HG02973 (cell line): Measurements from ENCODE around the gene ANKMY1.

Experiments used
- ATAC-seq: cut with Tn5 transposase; IDR thresholded peaks from one replicate; pipeline ENCODE4 v1.9.1; 2021; ENCODE audit warnings: moderate library complexity; ENCODE audit not compliant: unreplicated experiment

Gene ANKMY1

GRCh38 chr2:240581811-240582210 is 24.0 kb upstream of the ANKMY1 start:
- no peak for ATAC-seq

- no peak for ATAC-seq
Observed at GRCh38 chr2:240579771-240580614, 22.2 kb upstream of the ANKMY1 start.

- ATAC-seq = no peak
Observed at GRCh38 chr2:240579071-240579762, 21.4 kb upstream of the ANKMY1 start.

GRCh38 chr2:240578488-240578887 is 20.7 kb upstream of the ANKMY1 start:
- no peak for ATAC-seq

GRCh38 chr2:240578110-240578450 is 20.3 kb upstream of the ANKMY1 start:
- no peak for ATAC-seq

GRCh38 chr2:240577281-240578109 is 19.7 kb upstream of the ANKMY1 start:
- ATAC-seq = no peak

- ATAC-seq = no peak
Observed at GRCh38 chr2:240576436-240577205, 18.8 kb upstream of the ANKMY1 start.

GRCh38 chr2:240576036-240576435 is 18.2 kb upstream of the ANKMY1 start:
- no peak for ATAC-seq

GRCh38 chr2:240575101-240575965 is 17.5 kb upstream of the ANKMY1 start:
- no peak for ATAC-seq

- no peak for ATAC-seq
Observed at GRCh38 chr2:240574386-240575100, 16.8 kb upstream of the ANKMY1 start.

GRCh38 chr2:240573516-240574385 is 16.0 kb upstream of the ANKMY1 start:
- no peak for ATAC-seq

- no peak for ATAC-seq
Observed at GRCh38 chr2:240573071-240573515, 15.3 kb upstream of the ANKMY1 start.

GRCh38 chr2:240572141-240573031 is 14.6 kb upstream of the ANKMY1 start:
- no peak for ATAC-seq

GRCh38 chr2:240571314-240571973 is 13.7 kb upstream of the ANKMY1 start:
- no peak for ATAC-seq

- no peak for ATAC-seq
Observed at GRCh38 chr2:240570531-240571313, 12.9 kb upstream of the ANKMY1 start.

- ATAC-seq = no peak
Observed at GRCh38 chr2:240569998-240570530, 12.3 kb upstream of the ANKMY1 start.
